HEK293 (cell line): ENCODE measurements around the gene S100A6.

ENCODE experiments used
- CTCF ChIA-PET: fragments of 350-600 bp; formaldehyde crosslinking; extraction: SDS; loops from one replicate; lab custom pipeline; 2021; ENCODE audit warnings: antibody characterized with exemption; lab: Yijun Ruan, JAX
- POLR2A ChIA-PET: fragments of 300-600 bp; formaldehyde crosslinking; extraction: SDS; loops from one replicate; lab custom pipeline; 2020; ENCODE audit warnings: antibody characterized with exemption, inconsistent platforms; lab: Yijun Ruan, JAX
- H3K27ac ChIP-seq: fragments of 200-500 bp; sonication (Bioruptor generic); 2 replicates; pipeline ENCODE4 v1.5.1; 2014; ENCODE audit warnings: low read depth, low read length, control low read depth, inconsistent platforms; ENCODE audit errors: extremely low read depth
- H3K36me3 ChIP-seq, 2 experiments: fragments of 200-500 bp in 1 of 2; sonication (Bioruptor generic) in 1 of 2; 1 replicate in 1 of 2; 2 replicates in 1 of 2; pipeline ENCODE4 v1.5.1; 2014 to 2017; ENCODE audit warnings: inconsistent platforms in 2 of 2, low read length in 2 of 2; ENCODE audit not compliant: control insufficient read depth in 2 of 2, insufficient read depth in 1 of 2
- H3K4me1 ChIP-seq: fragments of 200-500 bp; sonication (Bioruptor generic); 2 replicates; pipeline ENCODE4 v1.5.1; 2014; ENCODE audit warnings: mild to moderate bottlenecking, low read length, inconsistent platforms; ENCODE audit not compliant: control insufficient read depth, insufficient read depth
- H3K4me3 ChIP-seq: 2 replicates; pipeline ENCODE4 v1.5.1; 2011; ENCODE audit warnings: low read depth, mild to moderate bottlenecking, control low read depth, low read length, moderate library complexity
- H3K9me3 ChIP-seq: fragments of 200-500 bp; sonication (Bioruptor generic); 2 replicates; pipeline ENCODE4 v1.5.1; 2014; ENCODE audit warnings: low read depth, low read length, inconsistent platforms; ENCODE audit not compliant: control insufficient read depth, insufficient read depth
- EGR2 ChIP-seq: fragments of 450-650 bp; formaldehyde crosslinking; IDR thresholded peaks from 2 replicates; pipeline ENCODE4 v1.5.1; 2016; ENCODE audit warnings: low read depth, missing biosample characterization, missing genetic modification characterization
- GLIS1 ChIP-seq: fragments of 450-650 bp; formaldehyde crosslinking; IDR thresholded peaks from 2 replicates; pipeline ENCODE4 v1.5.1; 2016; ENCODE audit warnings: missing biosample characterization, missing genetic modification characterization
- IKZF3 ChIP-seq: fragments of 450-650 bp; IDR thresholded peaks from 2 replicates; pipeline ENCODE4 v1.5.0; 2018; ENCODE audit warnings: missing biosample characterization, mild to moderate bottlenecking, missing genetic modification characterization, moderate library complexity
- KLF1 ChIP-seq: fragments of 450-650 bp; formaldehyde crosslinking; IDR thresholded peaks from 2 replicates; pipeline ENCODE4 v1.5.1; 2016; ENCODE audit warnings: missing biosample characterization, missing genetic modification characterization
- KLF9 ChIP-seq: fragments of 450-650 bp; formaldehyde crosslinking; IDR thresholded peaks from 2 replicates; pipeline ENCODE4 v1.5.1; 2016; ENCODE audit warnings: missing biosample characterization, missing genetic modification characterization, low read depth
- PRDM1 ChIP-seq: fragments of 450-650 bp; formaldehyde crosslinking; IDR thresholded peaks from 2 replicates; pipeline ENCODE4; 2016; ENCODE audit warnings: missing biosample characterization, missing genetic modification characterization
- SETDB1 ChIP-seq: IDR thresholded peaks from one replicate; pipeline ENCODE4 v1.6.1; 2017; ENCODE audit warnings: mild to moderate bottlenecking, low read length, moderate library complexity, mixed read lengths; ENCODE audit not compliant: insufficient read length
- ZFHX2 ChIP-seq: fragments of 450-650 bp; formaldehyde crosslinking; conservative IDR thresholded peaks from 2 replicates; pipeline ENCODE4 v1.5.1; 2016; ENCODE audit warnings: missing biosample characterization, missing genetic modification characterization
- ZIC2 ChIP-seq: fragments of 450-650 bp; formaldehyde crosslinking; IDR thresholded peaks from 2 replicates; pipeline ENCODE4 v1.5.1; 2016; ENCODE audit warnings: missing biosample characterization, missing genetic modification characterization
- ZNF132 ChIP-seq: fragments of 450-650 bp; formaldehyde crosslinking; IDR thresholded peaks from 2 replicates; pipeline ENCODE4 v1.5.1; 2017; ENCODE audit warnings: missing biosample characterization, missing genetic modification characterization, borderline replicate concordance
- ZNF214 ChIP-seq: fragments of 450-650 bp; formaldehyde crosslinking; IDR thresholded peaks from 2 replicates; pipeline ENCODE4 v1.5.1; 2017; ENCODE audit warnings: missing biosample characterization, mild to moderate bottlenecking, missing genetic modification characterization, borderline replicate concordance
- ZNF530 ChIP-seq: fragments of 450-650 bp; formaldehyde crosslinking; IDR thresholded peaks from 2 replicates; pipeline ENCODE4 v1.5.1; 2016; ENCODE audit warnings: low read depth, missing biosample characterization, missing genetic modification characterization
- ZNF792 ChIP-seq: fragments of 450-650 bp; formaldehyde crosslinking; IDR thresholded peaks from 2 replicates; pipeline ENCODE4 v1.5.1; 2016; ENCODE audit warnings: missing biosample characterization, missing genetic modification characterization
- ZNF837 ChIP-seq: fragments of 450-650 bp; formaldehyde crosslinking; IDR thresholded peaks from 2 replicates; pipeline ENCODE4 v1.5.1; 2016; ENCODE audit warnings: missing biosample characterization, missing genetic modification characterization
- TF ChIP-seq, protein P1 (sequence below): fragments of 450-650 bp; formaldehyde crosslinking; IDR thresholded peaks from 2 replicates; pipeline ENCODE4 v1.5.1; 2016; ENCODE audit warnings: missing biosample characterization, missing genetic modification characterization, borderline replicate concordance
- TF ChIP-seq, protein P2 (sequence below): fragments of 450-650 bp; formaldehyde crosslinking; IDR thresholded peaks from 2 replicates; pipeline ENCODE4 v1.5.1; 2016; ENCODE audit warnings: missing biosample characterization, missing genetic modification characterization
- TF ChIP-seq, protein P3 (sequence below): fragments of 450-650 bp; formaldehyde crosslinking; IDR thresholded peaks from 2 replicates; pipeline ENCODE4 v1.5.1; 2017; ENCODE audit warnings: missing biosample characterization, mild to moderate bottlenecking, missing genetic modification characterization, moderate library complexity

Gene S100A6

GRCh38 chr1:153542956-153543711 is 7.3 kb upstream of the S100A6 start (continued):
- TF ChIP-seq, protein P1, sequence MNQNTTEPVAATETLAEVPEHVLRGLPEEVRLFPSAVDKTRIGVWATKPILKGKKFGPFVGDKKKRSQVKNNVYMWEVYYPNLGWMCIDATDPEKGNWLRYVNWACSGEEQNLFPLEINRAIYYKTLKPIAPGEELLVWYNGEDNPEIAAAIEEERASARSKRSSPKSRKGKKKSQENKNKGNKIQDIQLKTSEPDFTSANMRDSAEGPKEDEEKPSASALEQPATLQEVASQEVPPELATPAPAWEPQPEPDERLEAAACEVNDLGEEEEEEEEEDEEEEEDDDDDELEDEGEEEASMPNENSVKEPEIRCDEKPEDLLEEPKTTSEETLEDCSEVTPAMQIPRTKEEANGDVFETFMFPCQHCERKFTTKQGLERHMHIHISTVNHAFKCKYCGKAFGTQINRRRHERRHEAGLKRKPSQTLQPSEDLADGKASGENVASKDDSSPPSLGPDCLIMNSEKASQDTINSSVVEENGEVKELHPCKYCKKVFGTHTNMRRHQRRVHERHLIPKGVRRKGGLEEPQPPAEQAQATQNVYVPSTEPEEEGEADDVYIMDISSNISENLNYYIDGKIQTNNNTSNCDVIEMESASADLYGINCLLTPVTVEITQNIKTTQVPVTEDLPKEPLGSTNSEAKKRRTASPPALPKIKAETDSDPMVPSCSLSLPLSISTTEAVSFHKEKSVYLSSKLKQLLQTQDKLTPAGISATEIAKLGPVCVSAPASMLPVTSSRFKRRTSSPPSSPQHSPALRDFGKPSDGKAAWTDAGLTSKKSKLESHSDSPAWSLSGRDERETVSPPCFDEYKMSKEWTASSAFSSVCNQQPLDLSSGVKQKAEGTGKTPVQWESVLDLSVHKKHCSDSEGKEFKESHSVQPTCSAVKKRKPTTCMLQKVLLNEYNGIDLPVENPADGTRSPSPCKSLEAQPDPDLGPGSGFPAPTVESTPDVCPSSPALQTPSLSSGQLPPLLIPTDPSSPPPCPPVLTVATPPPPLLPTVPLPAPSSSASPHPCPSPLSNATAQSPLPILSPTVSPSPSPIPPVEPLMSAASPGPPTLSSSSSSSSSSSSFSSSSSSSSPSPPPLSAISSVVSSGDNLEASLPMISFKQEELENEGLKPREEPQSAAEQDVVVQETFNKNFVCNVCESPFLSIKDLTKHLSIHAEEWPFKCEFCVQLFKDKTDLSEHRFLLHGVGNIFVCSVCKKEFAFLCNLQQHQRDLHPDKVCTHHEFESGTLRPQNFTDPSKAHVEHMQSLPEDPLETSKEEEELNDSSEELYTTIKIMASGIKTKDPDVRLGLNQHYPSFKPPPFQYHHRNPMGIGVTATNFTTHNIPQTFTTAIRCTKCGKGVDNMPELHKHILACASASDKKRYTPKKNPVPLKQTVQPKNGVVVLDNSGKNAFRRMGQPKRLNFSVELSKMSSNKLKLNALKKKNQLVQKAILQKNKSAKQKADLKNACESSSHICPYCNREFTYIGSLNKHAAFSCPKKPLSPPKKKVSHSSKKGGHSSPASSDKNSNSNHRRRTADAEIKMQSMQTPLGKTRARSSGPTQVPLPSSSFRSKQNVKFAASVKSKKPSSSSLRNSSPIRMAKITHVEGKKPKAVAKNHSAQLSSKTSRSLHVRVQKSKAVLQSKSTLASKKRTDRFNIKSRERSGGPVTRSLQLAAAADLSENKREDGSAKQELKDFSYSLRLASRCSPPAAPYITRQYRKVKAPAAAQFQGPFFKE = no peak
- TF ChIP-seq ZNF530 (tag by site-specific recombination) (no peak), EGR2 (tag by site-specific recombination) (peak; percentile 68), ZNF792 (tag by site-specific recombination) (no peak), ZNF214 (tag by site-specific recombination) (no peak)
- TF ChIP-seq, protein P2, sequence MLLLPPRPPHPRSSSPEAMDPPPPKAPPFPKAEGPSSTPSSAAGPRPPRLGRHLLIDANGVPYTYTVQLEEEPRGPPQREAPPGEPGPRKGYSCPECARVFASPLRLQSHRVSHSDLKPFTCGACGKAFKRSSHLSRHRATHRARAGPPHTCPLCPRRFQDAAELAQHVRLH (tag by site-specific recombination) = no peak

DNA sequence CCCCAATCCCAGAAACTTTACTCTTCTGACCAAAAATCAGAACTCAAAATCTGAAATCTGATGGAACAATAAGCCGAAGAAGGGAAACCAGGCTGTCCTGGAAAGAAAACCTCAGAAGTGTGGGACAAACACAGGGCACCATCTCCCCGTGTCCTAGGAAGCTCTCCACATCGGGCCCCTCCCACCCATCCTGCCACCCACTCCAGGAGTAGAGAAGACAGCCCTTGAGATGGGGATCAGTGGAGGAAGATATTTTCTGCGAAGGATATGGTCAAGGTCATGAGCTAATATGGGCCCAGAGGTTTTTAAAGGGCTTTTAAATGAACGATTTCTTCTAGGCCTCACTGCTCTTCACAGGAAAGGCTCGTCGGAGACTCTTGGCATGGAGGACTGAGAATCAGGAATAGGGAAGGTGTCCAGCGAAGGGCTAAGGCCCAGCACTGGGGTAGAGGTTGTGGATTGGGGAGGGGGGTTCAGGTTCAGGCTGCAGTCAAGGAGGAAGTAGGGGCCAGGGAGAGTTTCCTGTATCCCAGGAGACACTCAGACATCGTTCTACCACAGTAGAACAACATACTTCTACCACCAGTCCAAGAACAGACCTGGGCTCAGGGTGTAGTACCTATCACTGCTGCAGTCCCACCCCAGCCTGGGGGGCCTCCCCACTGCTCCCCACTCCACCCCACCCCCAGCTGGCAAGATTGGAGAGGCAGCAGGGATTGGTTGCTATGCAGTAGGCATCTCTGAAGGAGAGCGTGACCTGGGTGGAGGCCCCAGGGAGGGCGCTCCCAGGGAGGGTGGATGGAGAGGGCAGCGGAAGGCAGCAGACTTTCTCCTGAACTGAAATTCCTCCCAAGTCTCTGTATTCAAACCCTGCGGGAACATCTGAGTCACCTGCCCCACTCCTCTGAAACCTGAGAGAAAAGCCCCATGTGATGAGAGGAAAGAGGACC is 6.1 kb upstream of the S100A6 start:
- H3K9me3 ChIP-seq = no peaks in the 10 kb centered on the region
- no peak overlapping the region for H3K4me3 ChIP-seq
- peaks cover 2% of the 10 kb centered on the region; the same call in 1 of the 2 replicates for H3K4me1 ChIP-seq
- ChIA-PET CTCF (interaction anchor here (1.1 kb wide), 1 partner anchor 31 kb away, joined by 6 read pairs; no protein-coding TSS in a partner anchor), POLR2A (interaction anchor here (1.0 to 1.5 kb wide), 2 partner anchors 24 to 92 kb away, joined by 3 read pairs; partner anchors contain the start of genes CHTOP and S100A2)
- H3K27ac ChIP-seq = no peak overlapping the region
- no peak for TF ChIP-seq KLF9 (tag by site-specific recombination)
- TF ChIP-seq GLIS1 = peak; percentile 90
- TF ChIP-seq KLF1 = peak; percentile 85
- 0 out of 2 replicates have a peak, but pooled peaks have one; percentile 39 for TF ChIP-seq ZIC2 (tag by site-specific recombination)
- H3K36me3 ChIP-seq = no peaks in the 10 kb centered on the region

DNA sequence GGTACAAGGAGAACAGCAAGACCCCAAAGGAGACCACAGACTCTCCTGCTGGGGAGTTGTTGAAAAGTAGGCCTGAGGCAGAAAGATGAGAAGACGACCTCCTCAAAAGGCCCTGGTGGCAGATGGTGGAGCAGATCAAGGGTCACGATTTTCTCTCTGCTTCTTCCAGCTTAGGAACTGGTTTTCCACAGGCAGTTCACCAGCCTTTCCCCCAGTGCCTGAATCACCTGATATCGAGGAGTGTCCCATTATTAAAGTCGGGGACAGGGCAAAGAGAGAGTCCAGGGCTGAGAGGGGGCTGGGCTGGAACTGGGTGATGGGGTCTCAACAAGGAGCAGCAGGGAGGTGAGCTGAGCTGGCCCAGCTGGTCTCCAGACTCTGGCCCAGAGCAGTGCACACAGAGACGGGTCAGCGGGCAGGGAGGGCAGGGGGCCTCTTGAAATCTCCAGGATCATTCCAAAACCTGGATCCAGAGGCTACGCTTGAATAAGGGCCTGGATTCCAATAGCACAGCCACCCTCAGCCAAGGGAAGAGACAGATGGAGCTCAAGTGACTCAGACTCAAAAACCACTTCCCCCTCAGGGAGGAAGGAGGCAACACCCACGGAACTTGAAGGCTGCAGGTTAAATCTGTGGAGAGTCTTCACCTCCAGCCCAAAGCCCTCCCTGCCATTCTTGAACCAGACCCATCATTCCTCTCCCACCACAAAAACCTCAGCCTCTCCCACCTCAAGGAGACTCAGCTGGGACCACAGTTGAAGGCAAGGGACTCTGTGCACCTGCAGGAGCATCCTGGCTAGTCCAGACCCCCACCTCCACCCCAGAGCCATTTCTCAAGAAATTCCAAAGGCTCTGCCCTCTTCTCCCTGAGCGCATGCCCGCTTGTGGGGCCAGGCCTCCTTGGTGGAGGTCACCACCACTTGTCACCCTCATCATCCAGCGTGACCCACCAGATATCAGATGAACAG is 4.9 kb upstream of the S100A6 start, which contains the start of gene S100A5:
S100A5 (minus strand) TSS at position 541 of the 968 bp plus-strand sequence. CDS start 743 bp downstream, outside the sequence.
- Histone ChIP-seq H3K27ac (no peak within 1 kb of the TSS), H3K4me3 (no peak within 1 kb of the TSS), H3K9me3 (no peaks in the 10 kb centered on the region), H3K36me3 (no peaks in the 10 kb centered on the region), H3K4me1 (peaks cover 2% of the 10 kb centered on the region; the same call in 1 of the 2 replicates)
- ChIA-PET POLR2A (interaction anchor here (1.3 to 1.5 kb wide), 2 partner anchors 23 to 25 kb away, joined by 3 read pairs; partner anchors contain the start of gene S100A2), CTCF (interaction anchor here (1.0 to 1.2 kb wide), 5 partner anchors 13 to 446 kb away, joined by 3 to 6 read pairs (median 4); partner anchors contain the start of gene RAB13)
- TF ChIP-seq ZFHX2 (peak; percentile 51; the same call in 1 of the 2 replicates), SETDB1 (no peak), PRDM1 (tag by site-specific recombination) (no peak), EGR2 (tag by site-specific recombination) (peak; percentile 58), ZNF132 (tag by site-specific recombination) (no peak), IKZF3 (no peak), ZIC2 (tag by site-specific recombination) (peak; percentile 24; the same call in 1 of the 2 replicates), ZNF214 (tag by site-specific recombination) (no peak), ZNF837 (no peak)
- TF ChIP-seq, protein P3, sequence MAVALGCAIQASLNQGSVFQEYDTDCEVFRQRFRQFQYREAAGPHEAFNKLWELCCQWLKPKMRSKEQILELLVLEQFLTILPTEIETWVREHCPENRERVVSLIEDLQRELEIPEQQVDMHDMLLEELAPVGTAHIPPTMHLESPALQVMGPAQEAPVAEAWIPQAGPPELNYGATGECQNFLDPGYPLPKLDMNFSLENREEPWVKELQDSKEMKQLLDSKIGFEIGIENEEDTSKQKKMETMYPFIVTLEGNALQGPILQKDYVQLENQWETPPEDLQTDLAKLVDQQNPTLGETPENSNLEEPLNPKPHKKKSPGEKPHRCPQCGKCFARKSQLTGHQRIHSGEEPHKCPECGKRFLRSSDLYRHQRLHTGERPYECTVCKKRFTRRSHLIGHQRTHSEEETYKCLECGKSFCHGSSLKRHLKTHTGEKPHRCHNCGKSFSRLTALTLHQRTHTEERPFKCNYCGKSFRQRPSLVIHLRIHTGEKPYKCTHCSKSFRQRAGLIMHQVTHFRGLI (tag by site-specific recombination) = no peak
